NCI-H82 treated with DMSO at 0.1 percent for 48 hours (cell line): Measurements from ENCODE around the gene SLC19A3.

Experiments
- DNase-seq: peaks from one replicate; lab custom pipeline; 2025; ENCODE audit not compliant: unreplicated experiment; lab: John Stamatoyannopoulos, UW

SLC19A3 gene

DNA sequence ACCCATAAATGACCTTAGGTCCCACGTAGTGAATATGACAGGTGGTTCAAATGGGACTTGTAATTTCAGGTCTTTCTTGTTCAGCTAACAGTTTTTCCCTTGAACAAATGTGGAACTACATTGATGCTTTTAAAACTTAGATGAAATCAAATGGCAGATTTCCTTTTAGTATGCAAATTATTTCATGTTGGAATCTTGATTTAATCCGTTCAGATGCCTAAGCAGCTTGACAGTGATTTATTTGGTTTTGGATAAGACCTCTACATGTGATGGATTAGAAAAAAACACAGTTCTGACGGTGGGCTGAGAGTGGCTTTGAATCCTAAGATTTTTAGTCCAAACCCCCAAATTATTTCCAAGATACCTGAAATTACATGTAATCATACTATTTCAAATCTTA is 83.6 kb downstream of the SLC19A3 start:
- DNase-seq, result no peak
